ENCODE results near the gene CDIPT. TPM values are rescaled to one million over a fixed set of nuclear protein-coding genes. Genes with fewer than 3 reads are reported as not detected.
A peak's percentile ranks its signal among the peaks of the same experiment; 100 is the strongest.

CDIPT gene
- total RNA-seq, 1 donor from 2014 or later, result 60.3 TPM

DNA sequence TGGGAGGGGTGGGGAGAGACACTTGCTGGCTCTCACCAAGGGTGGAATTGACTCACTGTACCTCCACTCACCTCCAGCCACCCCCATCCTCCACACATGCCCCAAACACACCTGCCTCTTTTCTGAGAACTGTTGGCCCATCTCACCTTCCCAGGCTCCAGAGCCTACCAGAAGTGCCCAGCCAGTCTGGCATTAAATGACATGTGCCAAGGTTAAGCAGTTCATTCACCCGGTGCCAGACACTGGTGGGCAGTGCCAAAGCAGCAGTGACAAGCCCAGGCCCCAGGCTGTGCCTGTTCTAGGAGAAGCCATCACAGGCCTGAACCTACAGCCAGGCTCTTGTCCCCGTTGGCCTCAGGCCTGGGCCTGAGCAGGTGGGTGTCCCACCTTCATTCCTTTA, 31.5 kb downstream of the CDIPT start:
- DNase-seq (ENCODE audit: low read depth, low spot score), result no peak

DNA sequence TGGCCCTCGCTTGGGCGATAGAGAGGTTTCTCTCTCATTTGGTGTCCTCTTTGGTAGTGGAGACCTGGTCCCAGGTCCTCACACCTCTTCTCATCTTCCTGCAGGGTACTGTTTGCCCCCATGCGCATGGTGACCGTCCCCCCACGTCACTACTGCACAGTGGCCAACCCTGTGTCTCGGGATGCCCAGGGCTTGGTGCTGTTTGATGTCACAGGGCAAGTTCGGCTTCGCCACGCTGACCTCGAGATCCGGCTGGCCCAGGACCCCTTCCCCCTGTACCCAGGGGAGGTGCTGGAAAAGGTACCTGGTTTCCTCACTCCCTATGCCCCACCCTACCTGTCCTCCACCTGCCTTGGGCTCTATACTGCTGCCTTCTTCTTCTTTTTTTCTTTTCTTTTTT, 32.3 kb downstream of the CDIPT start:
- no peak for DNase-seq (ENCODE audit: low read depth, low spot score)

DNA sequence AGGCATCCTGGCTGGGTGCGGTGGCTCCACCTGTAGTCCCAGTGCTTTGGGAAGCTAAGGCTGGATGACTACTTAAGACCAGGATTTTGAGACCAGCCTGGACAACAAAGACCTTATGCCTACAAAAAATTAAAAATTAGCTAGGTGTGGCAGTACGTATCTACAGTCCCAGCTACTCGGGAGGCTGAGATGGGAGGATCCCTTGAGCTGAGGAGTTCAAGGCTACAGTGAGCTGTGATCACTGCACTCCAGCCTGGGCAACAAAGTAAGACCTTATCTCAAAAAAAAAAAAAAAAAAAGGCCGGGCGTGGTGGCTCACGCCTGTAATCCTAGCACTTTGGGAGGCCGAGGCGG, 36.7 kb downstream of the CDIPT start:
- no peak for DNase-seq (ENCODE audit: low read depth, low spot score)

DNA sequence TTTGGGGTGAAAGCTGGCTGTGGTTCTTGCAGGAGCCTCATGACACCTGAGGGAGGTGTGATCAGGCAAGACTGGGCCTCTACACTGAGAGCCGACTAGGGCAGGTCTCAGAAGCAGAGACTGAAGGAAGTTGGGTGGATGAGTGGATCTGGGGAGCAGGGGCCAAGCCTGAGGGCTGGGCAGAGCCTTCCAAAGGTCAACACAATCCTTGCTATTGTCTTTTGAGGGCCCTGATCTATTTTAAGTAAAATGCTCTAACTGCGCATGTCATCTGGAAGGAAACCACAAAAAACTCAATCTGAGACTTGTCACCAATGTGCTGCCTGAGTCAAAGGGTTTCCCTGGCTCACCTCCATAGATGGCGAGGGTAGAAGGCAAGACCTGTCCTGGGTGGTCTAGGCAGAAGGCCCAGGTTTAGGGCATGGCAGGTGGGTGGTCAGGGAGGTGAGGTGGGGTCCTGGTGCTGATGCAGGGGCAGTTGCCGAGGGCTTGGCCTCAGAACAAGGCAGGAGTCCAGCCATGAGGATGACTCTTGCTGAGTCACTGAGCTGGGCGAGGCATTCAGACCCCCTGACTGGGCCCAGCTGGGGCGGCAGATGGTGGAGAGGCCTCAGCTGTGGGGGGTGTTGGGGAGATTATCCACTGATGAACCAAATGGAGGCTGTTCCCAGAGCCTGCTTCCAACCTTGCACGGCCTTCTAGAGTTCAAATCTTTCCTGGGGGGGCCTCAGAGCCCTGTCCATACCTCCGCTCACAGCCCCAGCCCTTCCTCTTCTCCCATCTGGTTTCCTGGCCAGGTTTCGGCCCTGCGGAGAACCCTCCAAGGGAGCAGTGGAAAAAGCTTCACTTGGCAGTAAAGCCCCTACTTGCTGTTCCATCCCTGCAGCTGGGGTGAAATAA, 37.6 kb downstream of the CDIPT start:
- DNase-seq (ENCODE audit: low read depth, low spot score), result no peak

DNA sequence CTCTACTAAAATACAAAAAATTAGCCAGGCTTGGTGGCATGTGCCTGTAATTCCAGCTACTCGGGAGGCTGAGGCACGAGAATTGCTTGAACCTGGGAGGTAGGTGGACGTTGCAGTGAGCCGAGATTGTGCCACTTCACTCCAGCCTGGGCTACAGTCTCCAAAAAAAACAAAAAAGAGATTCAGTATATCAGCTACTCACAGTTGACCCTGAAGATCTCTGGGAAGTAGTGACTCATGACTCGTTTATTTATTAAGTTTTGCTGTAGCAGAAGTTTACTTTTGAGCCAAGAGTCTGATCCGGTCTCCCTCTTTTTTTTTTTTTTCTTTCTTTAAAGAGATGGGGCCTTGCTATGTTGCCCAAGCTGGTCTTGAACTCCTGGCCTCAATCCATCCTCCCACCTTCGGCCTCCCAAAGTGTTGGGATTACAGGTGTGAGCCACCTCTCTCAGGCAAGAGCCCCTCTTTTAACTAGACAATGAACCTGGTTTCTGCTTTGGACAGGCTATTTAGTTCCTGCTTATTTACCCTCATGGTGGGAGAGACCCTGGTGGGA, 38.4 kb downstream of the CDIPT start:
- DNase-seq (ENCODE audit: low read depth, low spot score), result peak; percentile 55

DNA sequence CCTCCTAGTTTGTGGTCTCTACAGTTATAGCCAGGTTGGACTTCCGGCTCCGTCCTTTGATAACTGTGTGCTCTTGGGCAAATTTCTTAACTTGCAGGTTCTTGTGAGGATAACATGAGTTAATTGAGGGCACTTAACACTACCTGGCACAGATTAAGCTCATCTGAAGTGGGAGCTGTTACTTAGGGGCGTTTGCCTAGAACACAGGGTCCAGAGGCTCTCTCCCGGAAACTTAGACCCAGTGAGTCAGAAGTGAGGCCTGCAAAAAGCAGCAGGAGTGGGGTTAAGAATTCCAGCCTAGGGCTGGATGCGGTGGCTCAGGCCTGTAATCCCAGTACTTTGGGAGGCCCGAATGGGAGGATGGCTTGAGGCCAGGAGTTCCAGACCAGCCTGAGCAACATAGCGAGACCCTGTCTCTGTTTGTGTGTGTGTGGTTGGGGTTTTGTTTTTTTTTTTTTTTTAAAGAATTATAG, 41.3 kb downstream of the CDIPT start:
- no peak for DNase-seq (ENCODE audit: low read depth, low spot score)

DNA sequence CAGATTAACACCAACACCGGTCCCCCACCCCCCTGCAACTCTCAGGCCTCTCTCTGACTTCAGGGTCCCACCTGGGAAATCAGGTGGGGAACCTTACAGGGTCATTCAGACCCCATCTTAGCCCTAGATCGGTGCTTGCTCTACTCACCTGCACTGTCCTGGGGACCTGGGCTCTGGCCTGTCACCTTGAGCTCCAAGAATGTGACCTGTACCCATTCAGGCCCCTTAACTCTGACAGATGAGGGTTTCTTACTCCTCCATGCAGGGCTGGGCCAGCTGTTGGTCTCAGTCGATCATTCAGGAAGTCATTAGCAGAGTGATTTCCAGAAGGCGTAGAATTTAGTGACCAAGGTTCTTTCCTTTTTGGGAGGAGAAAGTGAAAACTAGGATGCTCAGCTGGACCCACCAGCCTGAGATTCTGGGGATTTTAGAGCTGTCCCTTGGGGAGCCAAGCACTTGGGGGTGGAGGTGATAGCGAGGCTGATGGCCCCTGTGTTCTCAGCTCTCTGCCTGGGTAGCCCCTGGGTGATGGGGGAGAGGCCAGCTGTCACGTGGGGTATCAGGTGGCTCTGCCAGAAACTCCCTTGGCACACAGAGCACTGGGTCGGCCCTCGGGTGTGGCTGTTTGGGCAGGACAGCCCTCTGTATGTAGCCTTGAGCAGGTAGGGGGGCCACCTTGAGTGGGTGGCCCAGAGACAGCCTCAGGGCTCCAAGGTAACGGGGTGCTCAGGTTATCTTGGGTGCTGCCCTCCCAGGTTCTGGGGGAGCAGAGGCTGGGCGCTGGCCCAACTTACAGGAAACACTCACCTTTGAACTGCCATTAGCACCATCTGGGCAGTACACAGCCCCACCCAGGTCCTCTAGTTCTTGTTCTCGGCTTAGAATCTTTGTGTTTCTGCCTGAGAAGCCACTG, 42.0 kb downstream of the CDIPT start:
- no peak for DNase-seq (ENCODE audit: low read depth, low spot score)

DNA sequence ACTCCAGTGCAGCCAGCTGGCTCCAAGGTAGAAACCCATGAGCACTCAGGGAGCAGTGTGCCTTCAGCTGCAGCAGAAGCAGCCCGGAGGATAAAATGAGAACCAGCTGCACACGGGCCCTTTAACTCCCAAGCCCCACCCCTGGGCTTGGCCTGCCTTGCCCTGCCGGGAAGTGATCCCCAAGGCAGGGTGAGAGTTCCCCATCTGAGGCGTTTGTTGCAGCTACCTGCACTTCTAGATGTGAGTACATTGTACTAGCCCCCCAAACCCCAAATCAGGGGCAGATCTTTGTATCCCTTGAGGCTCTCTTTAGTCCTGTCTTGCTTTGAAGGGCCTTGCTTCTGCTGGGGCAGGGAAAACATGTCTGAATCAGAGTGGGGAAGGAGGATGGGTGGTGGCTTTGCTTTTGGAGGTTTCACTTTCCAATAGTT, 42.7 kb downstream of the CDIPT start, which contains the start of gene MVP:
Gene MVP (plus strand): TSS at position 192 of the 431 bp plus-strand sequence. CDS start 10,088 bp downstream, outside the sequence.
- no peak for DNase-seq (ENCODE audit: low read depth, low spot score)

DNA sequence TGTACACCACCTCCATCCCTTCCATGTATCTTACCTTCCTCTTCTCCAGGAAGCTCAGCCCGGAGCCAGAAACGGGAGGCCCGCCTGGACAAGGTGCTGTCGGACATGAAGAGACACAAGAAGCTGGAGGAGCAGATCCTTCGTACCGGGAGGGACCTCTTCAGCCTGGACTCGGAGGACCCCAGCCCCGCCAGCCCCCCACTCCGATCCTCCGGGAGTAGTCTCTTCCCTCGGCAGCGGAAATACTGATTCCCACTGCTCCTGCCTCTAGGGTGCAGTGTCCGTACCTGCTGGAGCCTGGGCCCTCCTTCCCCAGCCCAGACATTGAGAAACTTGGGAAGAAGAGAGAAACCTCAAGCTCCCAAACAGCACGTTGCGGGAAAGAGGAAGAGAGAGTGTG, 43.5 kb downstream of the CDIPT start:
- DNase-seq (ENCODE audit: low read depth, low spot score), result no peak

DNA sequence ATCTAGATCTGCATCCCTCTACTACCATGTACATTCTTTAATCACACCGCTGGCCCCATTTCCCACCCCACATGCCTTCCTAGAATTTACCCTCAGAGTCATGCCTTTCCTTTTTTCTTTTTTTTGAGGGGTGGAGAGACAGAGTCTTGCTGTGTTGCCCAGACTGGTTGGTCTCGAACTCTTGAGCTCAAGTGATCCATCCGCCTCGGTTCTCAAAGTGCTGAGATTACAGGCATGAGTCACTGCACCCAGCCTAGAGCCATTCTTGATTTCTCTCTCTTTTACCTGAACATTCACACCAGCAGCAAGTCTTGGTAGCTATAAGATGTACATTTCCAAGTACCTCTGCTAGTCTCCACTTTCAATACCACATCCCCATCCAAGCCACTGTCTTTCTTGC, 44.9 kb downstream of the CDIPT start:
- no peak for DNase-seq (ENCODE audit: low read depth, low spot score)

DNA sequence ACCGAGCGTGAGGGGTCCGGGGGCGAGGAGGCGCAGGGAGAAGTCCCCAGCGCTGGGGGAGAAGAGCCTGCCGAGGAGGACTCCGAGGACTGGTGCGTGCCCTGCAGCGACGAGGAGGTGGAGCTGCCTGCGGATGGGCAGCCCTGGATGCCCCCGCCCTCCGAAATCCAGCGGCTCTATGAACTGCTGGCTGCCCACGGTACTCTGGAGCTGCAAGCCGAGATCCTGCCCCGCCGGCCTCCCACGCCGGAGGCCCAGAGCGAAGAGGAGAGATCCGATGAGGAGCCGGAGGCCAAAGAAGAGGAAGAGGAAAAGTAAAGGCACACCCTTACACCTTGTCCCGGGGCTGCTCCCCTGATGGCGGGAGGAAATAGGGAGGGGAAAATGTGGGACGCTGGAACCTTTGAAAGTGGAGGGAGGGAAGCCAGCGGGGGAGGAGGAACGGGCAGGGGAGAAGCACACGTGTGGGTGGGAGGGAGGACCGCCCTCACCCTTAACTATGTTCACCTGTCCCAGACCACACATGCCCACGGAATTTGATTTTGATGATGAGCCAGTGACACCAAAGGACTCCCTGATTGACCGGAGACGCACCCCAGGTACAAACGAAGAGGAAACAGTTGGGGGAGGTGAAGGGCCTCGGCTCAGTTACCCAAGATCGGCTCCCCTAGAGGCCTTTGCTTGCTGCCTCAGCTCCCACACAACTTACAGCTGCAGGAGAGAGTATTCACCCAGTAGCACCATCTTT, 46.2 kb downstream of the CDIPT start:
- DNase-seq (ENCODE audit: low read depth, low spot score), result no peak

DNA sequence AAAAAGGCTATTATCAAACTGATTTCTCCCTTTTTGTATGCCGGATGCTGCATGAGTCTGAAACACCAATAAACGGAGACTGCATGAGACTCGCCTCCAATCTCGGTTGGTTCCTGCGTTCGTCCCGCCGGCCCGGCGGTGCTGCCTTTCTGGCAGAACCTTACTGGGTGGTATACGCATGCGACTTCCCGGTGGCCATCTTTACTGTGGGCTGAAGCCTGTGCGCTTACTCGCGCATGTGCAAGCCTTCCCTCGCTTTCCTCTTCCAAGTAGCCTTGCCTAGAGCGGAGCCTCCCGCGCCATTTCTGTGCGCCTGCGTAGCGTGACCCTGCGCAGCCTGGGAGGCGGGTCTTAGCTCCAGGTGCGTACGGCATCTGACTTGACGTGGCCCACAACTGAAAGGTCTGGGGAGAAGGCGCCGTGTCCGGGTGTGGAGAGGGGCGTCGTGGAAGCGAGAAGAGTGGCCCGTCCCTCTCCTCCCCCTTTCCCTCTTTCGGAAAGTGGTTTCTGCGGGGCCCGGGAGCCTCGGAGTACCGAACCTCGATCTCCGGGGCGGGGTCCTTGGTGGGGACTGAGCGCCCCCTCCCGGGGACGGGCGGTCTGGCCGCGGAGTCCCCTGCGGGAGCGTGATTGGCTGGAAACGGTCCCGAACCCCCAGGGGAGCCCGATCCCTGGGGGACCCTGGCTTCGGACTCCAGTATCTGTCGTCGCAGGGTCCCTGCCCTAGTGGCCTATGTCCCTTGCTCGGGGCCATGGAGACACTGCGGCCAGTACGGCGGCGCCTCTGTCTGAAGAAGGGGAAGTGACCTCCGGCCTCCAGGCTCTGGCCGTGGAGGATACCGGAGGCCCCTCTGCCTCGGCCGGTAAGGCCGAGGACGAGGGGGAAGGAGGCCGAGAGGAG, 47.0 kb downstream of the CDIPT start, which contains the start of gene PAGR1:
Gene PAGR1 (plus strand): TSS at position 360 of the 901 bp plus-strand sequence. CDS start 374 bp downstream, at position 734.
- peak; percentile 99 for DNase-seq (ENCODE audit: low read depth, low spot score)

DNA sequence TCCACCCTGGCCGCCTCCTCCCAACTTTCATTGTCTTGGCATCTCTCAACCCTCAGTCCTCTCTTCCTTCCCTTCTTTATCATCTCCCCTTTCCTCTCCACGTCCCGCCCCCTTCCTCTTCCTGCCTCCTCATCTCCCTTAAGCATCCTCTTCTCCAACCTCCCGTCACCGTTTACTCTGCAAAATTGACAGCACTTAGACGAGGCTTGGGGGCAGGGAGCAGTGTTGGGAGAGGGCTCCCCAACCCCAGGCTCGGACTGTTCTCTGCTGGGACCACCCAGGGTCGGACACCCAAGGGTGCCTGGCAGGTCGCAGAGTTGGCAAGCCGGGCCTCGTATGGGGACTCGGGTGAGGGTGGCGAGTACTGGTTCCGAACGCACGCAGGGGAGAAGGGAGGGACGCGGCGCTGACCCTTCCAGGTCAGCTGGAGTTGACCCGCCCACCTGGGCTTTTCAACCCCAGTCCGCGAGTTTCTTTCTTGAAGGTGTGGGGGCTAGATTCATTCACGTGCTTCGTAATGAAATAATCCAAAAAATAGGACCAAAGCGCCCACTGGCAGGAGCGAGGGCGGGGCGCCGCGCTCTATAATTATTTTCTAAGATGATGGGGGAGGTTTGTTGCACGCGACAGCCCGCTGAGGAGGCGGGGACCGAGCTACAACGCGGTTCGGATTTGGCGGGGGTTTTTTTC, 47.8 kb downstream of the CDIPT start:
- no peak for DNase-seq (ENCODE audit: low read depth, low spot score)

DNA sequence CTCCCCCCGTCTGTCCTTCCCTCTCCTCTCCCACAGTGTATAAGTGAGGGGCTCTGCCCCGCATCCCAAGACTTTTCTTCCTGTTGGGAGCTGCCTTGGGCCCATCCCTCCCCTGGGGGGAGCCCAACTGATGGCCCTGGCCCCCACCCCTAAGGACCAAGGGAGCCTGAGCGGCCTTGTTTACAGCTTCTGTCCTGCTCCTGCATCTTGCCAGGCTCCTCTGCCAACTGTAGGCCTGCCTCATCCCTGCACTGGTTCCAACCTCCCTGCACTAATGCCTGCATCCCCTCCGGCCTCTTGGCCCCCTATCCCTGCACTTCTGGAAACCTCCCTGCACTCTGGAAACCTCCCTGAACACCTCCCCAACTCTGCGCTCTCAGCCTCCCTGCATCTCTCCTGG, 48.4 kb downstream of the CDIPT start:
- no peak for DNase-seq (ENCODE audit: low read depth, low spot score)

DNA sequence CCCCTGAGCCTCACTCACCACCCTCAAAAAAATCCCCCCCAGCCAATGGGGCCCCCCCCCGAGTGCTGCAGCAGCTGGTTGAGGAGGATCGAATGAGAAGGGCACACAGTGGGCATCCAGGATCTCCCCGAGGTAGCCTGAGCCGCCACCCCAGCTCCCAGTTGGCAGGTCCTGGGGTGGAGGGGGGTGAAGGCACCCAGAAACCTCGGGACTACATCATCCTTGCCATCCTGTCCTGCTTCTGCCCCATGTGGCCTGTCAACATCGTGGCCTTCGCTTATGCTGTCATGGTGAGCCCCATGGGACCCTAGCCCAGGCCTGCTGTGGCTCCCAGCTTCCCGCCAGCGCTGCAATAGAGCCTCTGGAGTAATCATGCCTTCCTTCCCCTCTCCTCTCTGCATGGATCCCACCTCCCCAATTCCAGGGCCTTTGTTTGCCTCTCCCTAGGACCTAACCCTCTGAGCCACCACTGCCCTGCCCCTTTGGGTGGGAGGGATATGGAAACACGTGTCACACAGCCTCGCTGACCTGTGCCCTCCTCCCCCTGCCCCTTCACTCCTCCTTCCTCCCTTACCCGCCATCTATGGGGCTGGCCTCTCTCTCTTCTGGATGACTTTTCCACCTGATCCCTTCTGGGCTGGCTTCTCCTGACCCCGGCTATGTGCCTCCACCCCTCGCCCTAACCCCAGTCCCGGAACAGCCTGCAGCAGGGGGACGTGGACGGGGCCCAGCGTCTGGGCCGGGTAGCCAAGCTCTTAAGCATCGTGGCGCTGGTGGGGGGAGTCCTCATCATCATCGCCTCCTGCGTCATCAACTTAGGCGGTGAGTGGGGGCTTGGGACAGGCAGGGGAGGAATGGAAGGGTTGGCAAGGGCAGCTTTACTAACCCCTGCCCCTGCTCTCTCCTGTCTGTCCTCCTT, 49.1 kb downstream of the CDIPT start:
- no peak for DNase-seq (ENCODE audit: low read depth, low spot score)

DNA sequence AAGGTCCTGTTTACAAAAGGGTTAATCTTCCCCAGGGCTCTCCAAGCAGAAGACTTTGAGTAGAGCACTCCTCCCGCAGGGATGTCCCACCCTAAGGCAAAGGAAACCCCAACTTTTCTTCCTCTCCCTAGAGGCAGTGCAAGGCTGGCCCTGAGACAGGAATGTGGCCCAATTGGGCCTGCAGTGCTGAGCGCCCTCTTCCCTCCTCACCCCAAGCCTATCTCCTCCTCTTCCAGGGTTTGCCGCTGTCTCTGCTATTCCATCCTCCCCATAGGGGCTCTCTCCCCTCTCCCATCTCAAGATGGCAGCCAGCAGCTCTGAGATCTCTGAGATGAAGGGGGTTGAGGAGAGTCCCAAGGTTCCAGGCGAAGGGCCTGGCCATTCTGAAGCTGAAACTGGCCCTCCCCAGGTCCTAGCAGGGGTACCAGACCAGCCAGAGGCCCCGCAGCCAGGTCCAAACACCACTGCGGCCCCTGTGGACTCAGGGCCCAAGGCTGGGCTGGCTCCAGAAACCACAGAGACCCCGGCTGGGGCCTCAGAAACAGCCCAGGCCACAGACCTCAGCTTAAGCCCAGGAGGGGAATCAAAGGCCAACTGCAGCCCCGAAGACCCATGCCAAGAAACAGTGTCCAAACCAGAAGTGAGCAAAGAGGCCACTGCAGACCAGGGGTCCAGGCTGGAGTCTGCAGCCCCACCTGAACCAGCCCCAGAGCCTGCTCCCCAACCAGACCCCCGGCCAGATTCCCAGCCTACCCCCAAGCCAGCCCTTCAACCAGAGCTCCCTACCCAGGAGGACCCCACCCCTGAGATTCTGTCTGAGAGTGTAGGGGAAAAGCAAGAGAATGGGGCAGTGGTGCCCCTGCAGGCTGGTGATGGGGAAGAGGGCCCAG, 50.0 kb downstream of the CDIPT start:
- no peak for DNase-seq (ENCODE audit: low read depth, low spot score)
